ENCODE measurements around the gene IKBIP. TPM values are rescaled to one million over a fixed set of nuclear protein-coding genes. Genes with fewer than 3 reads are reported as not detected.

The IKBIP gene
- total and polyA plus RNA-seq, 4 donors: 14.9 to 26.6 (median 15.5) TPM

DNA sequence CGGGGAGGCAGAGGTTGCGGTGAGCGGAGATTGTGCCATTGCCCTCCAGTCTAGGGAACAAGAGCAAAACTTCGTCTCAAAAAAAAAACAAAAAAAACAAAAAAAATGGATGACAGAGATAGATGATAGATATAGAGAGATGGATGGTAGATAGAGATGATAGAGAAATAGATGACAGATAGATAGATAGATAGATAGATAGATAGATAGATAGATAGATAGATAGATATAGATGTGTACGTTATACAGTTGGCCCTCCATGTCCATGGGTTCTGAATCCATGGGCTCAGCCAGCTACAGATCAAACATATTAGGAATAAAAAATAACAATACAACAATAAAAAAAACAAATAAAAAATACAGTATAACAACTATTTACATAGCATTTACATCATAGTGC, 63.9 kb downstream of the IKBIP start:
- Histone ChIP-seq H3K27ac (ENCODE audit: low read depth in 1 of 2, low read length in 1 of 2) (no peak overlapping the region), H3K9ac (ENCODE audit: insufficient read depth in 1 of 2, low read length in 2 of 2) (no peak overlapping the region), H3K4me1 (ENCODE audit: control insufficient read depth in 5 of 5, insufficient read depth in 5 of 5, low read length in 5 of 5) (no peaks in the 10 kb centered on the region), H3K27me3 (ENCODE audit: control insufficient read depth in 3 of 3, insufficient read depth in 3 of 3, low read length in 2 of 3) (no peaks in the 10 kb centered on the region), H3K4me3 (no peak overlapping the region), H3K9me3 (ENCODE audit: control insufficient read depth in 4 of 4, insufficient read depth in 3 of 4, low read length in 3 of 4) (no peaks in the 10 kb centered on the region), H3K36me3 (ENCODE audit: control insufficient read depth in 4 of 4, insufficient read depth in 4 of 4, low read length in 4 of 4) (no peaks in the 10 kb centered on the region)
- 96 to 98% methylated on average over 5 of the region's 5 CpGs for WGBS, 2 donors
- no peak for DNase-seq
- TF ChIP-seq, protein P1, sequence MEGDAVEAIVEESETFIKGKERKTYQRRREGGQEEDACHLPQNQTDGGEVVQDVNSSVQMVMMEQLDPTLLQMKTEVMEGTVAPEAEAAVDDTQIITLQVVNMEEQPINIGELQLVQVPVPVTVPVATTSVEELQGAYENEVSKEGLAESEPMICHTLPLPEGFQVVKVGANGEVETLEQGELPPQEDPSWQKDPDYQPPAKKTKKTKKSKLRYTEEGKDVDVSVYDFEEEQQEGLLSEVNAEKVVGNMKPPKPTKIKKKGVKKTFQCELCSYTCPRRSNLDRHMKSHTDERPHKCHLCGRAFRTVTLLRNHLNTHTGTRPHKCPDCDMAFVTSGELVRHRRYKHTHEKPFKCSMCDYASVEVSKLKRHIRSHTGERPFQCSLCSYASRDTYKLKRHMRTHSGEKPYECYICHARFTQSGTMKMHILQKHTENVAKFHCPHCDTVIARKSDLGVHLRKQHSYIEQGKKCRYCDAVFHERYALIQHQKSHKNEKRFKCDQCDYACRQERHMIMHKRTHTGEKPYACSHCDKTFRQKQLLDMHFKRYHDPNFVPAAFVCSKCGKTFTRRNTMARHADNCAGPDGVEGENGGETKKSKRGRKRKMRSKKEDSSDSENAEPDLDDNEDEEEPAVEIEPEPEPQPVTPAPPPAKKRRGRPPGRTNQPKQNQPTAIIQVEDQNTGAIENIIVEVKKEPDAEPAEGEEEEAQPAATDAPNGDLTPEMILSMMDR (IDR thresholded peaks at IDR 0.05; ENCODE audit: control extremely low read depth, extremely low read depth): no peak
- no peak for ATAC-seq (ENCODE audit: insufficient read depth, low FRiP score)

DNA sequence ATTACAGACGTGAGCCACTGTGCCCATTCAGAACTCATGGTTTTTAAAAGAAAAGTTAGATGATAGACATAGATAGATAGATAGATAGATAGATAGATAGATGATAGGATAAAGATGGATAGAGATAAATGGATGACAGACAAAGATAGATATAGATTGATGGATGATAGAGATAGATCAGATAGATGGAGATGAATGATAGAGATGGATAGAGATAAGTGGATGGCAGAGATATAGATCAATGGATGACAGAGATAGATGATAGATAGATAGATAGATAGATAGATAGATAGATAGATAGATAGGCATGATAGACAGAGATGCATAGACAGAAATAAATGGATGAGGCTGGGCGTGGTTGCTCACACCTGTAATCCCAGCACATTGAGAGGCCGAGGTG, 64.8 kb downstream of the IKBIP start:
- Histone ChIP-seq H3K9me3 (ENCODE audit: control insufficient read depth in 4 of 4, insufficient read depth in 3 of 4, low read length in 3 of 4) (no peaks in the 10 kb centered on the region), H3K36me3 (ENCODE audit: control insufficient read depth in 4 of 4, insufficient read depth in 4 of 4, low read length in 4 of 4) (no peaks in the 10 kb centered on the region), H3K27ac (ENCODE audit: low read depth in 1 of 2, low read length in 1 of 2) (no peak overlapping the region), H3K27me3 (ENCODE audit: control insufficient read depth in 3 of 3, insufficient read depth in 3 of 3, low read length in 2 of 3) (no peaks in the 10 kb centered on the region), H3K9ac (ENCODE audit: insufficient read depth in 1 of 2, low read length in 2 of 2) (no peak overlapping the region), H3K4me3 (no peak overlapping the region), H3K4me1 (ENCODE audit: control insufficient read depth in 5 of 5, insufficient read depth in 5 of 5, low read length in 5 of 5) (no peaks in the 10 kb centered on the region)
- ATAC-seq (ENCODE audit: insufficient read depth, low FRiP score) (no peak), DNase-seq (no peak)
- TF ChIP-seq, protein P1 (IDR thresholded peaks at IDR 0.05; ENCODE audit: control extremely low read depth, extremely low read depth): no peak
- WGBS, 2 donors: 94 to 98% methylated on average over 3 of the region's 3 CpGs

DNA sequence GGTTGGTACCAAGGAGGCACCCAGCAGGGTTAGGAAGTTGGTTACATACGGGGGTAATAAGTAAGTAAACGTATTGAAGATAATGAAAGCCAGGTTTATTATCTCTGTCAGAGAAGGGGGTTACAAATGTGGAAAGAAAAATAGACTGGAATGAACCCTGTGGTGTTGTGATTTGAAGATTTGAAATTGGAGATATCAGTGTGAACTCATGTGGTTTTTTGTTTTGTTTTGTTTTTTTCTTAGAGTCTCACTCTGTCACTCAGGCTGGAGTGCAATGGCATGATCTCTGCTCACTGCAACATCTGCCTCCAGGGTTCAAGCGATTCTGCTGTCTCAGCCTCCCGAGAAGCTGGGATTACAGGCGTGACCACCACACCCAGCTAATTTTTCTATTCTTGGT, 65.2 kb downstream of the IKBIP start:
- Histone ChIP-seq H3K27me3 (ENCODE audit: control insufficient read depth in 3 of 3, insufficient read depth in 3 of 3, low read length in 2 of 3) (no peaks in the 10 kb centered on the region), H3K27ac (ENCODE audit: low read depth in 1 of 2, low read length in 1 of 2) (no peak overlapping the region), H3K9me3 (ENCODE audit: control insufficient read depth in 4 of 4, insufficient read depth in 3 of 4, low read length in 3 of 4) (no peaks in the 10 kb centered on the region), H3K4me1 (ENCODE audit: control insufficient read depth in 5 of 5, insufficient read depth in 5 of 5, low read length in 5 of 5) (no peaks in the 10 kb centered on the region), H3K9ac (ENCODE audit: insufficient read depth in 1 of 2, low read length in 2 of 2) (no peak overlapping the region), H3K4me3 (no peak overlapping the region), H3K36me3 (ENCODE audit: control insufficient read depth in 4 of 4, insufficient read depth in 4 of 4, low read length in 4 of 4) (no peaks in the 10 kb centered on the region)
- DNase-seq (no peak), ATAC-seq (ENCODE audit: insufficient read depth, low FRiP score) (no peak)
- WGBS, 2 donors: 88 to 90% methylated on average over 5 of the region's 5 CpGs
- TF ChIP-seq, protein P1 (IDR thresholded peaks at IDR 0.05; ENCODE audit: control extremely low read depth, extremely low read depth): no peak

DNA sequence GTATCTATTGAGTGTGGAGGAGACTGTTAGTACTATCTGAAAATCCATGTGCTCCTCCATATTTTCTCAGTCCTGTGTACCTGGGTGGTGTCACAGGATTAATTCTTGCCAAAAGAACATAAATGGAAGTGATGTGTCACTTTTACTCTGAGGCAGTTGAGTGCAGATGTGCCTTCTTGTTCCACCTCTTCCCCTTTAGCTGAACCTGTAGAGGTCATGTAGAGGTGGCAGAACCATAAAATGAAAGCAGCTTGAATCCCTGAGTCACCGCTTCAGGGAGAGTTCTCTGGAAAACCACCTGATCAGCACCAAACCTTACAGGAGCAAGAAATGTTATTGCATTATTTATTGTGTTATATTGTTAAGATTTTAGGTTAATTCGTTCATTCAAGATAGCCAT, 65.8 kb downstream of the IKBIP start:
- DNase-seq (no peak), ATAC-seq (ENCODE audit: insufficient read depth, low FRiP score) (no peak)
- Histone ChIP-seq H3K36me3 (ENCODE audit: control insufficient read depth in 4 of 4, insufficient read depth in 4 of 4, low read length in 4 of 4) (no peaks in the 10 kb centered on the region), H3K4me3 (no peak overlapping the region), H3K9ac (ENCODE audit: insufficient read depth in 1 of 2, low read length in 2 of 2) (no peak overlapping the region), H3K27me3 (ENCODE audit: control insufficient read depth in 3 of 3, insufficient read depth in 3 of 3, low read length in 2 of 3) (no peaks in the 10 kb centered on the region), H3K4me1 (ENCODE audit: control insufficient read depth in 5 of 5, insufficient read depth in 5 of 5, low read length in 5 of 5) (peaks cover 0 to under 1% (median 0%) of the 10 kb centered on the region in 5 donors), H3K9me3 (ENCODE audit: control insufficient read depth in 4 of 4, insufficient read depth in 3 of 4, low read length in 3 of 4) (no peaks in the 10 kb centered on the region), H3K27ac (ENCODE audit: low read depth in 1 of 2, low read length in 1 of 2) (no peak overlapping the region)
- WGBS, 2 donors: 79 to 83% methylated on average over 2 of the region's 2 CpGs
- TF ChIP-seq, protein P1 (IDR thresholded peaks at IDR 0.05; ENCODE audit: control extremely low read depth, extremely low read depth): no peak

Data from lung (tissue), 12 donors.